ENCODE results near the gene CDKN3.
"Not testable (repeated sequence)": the region's sequence is repeated elsewhere in the genome, so short reads cannot be mapped to it uniquely, and the experiment has no call there.

- TF ChIP-seq POLR2A (IDR thresholded peaks at IDR 0.05; ENCODE audit: low read length); GATA1 (IDR thresholded peaks at IDR 0.05; ENCODE audit: low read depth, low read length): not testable (repeated sequence)
Measured at GRCh38 chr14:54442961-54443360, 46.2 kb downstream of the CDKN3 start.
